Peyer's patch (tissue), 4 donors: ENCODE measurements around the gene SYTL2.

Experiments used
- CTCF ChIP-seq, 6 experiments: fragments of 450-650 bp in 4 of 6; fragments of 200-600 bp in 2 of 6; sonication (generic) in 1 of 6; IDR thresholded peaks; one replicate each; pipeline ENCODE4 v1.5.1; 2017 to 2019; ENCODE audit warnings: antibody characterized with exemption in 6 of 6, mild to moderate bottlenecking in 3 of 6, moderate library complexity in 1 of 6
- POLR2A ChIP-seq, 2 donors: fragments of 450-650 bp; IDR thresholded peaks; one replicate each; pipeline ENCODE4 v1.5.1; 2017; ENCODE audit warnings: antibody characterized with exemption in 2 of 2, mild to moderate bottlenecking in 2 of 2, moderate library complexity in 2 of 2

GRCh38 chr11:85647078-85647477, 163.9 kb downstream of the SYTL2 start:
- TF ChIP-seq CTCF (IDR thresholded peaks at IDR 0.05): no peak
- no peak for TF ChIP-seq POLR2A (IDR thresholded peaks at IDR 0.05)
